GM12878 (cell line): ENCODE measurements around the gene SNCAIP. TPM values are rescaled to one million over a fixed set of nuclear protein-coding genes. Genes with fewer than 3 reads are reported as not detected.

Source experiments
- ATAC-seq: fragments of 200-7000 bp; cut with Tn5 transposase; 3 replicates; pipeline ENCODE4 v1.9.1; 2020; ENCODE audit warnings: mild to moderate bottlenecking, moderate library complexity
- Bru-seq: library from RNA; stranded (reverse); fragments of 400-500 nt; gene quantifications from one replicate; lab custom pipeline; 2021; lab: Mats Ljungman, UMichigan
- BruChase-seq, 2 experiments: library from RNA; stranded (reverse); fragments of 400-500 nt; gene quantifications; one replicate each; lab custom pipeline; 2021; lab: Mats Ljungman, UMichigan
- BruUV-seq: library from RNA; stranded (reverse); fragments of 400-500 nt; replicated peaks from 2 replicates; lab custom pipeline; 2021; lab: Mats Ljungman, UMichigan
- CTCF ChIA-PET: fragments of 300-600 bp; sonication (Branson Sonifier 250); formaldehyde crosslinking; extraction: SDS; loops from one replicate; lab custom pipeline; 2021; ENCODE audit warnings: inconsistent platforms; lab: Yijun Ruan, JAX
- POLR2A ChIA-PET: fragments of 350-600 bp; formaldehyde crosslinking; extraction: SDS; loops from one replicate; lab custom pipeline; 2021; ENCODE audit warnings: inconsistent platforms; lab: Charles Lee
- RAD21 ChIA-PET: fragments of 300-600 bp; sonication (Branson Sonifier 250); formaldehyde crosslinking; loops from one replicate; lab custom pipeline; 2023; ENCODE audit warnings: antibody characterized with exemption; ENCODE audit not compliant: unreplicated experiment; lab: Charles Lee
- SMC1A ChIA-PET: fragments of 300-600 bp; sonication (Branson Sonifier 250); formaldehyde crosslinking; loops from one replicate; lab custom pipeline; 2023; ENCODE audit not compliant: unreplicated experiment, uncharacterized antibody; lab: Charles Lee
- DNase-seq: peaks from one replicate; pipeline ENCODE4 v3.0.0-alpha.2; 2011; ENCODE audit warnings: low read depth, low spot score
- FAIRE-seq: peaks from 3 replicates; lab custom pipeline; 2011; peaks lifted over from hg19 to GRCh38; lab: Jason Lieb, UNC
- H2AFZ ChIP-seq: 2 replicates; pipeline ENCODE4 v1.6.0; 2011; ENCODE audit warnings: low read depth, low read length, control low read depth; ENCODE audit not compliant: control insufficient read depth
- H3K27ac ChIP-seq: 2 replicates; pipeline ENCODE4 v1.5.1; 2011; ENCODE audit warnings: control low read depth; ENCODE audit not compliant: control insufficient read depth, insufficient read depth
- H3K27me3 ChIP-seq, 2 experiments: replicated peaks in 1 of 2; 2 replicates each; pipeline versions ENCODE4 v1.6.0 to v1.6.1; 2011; ENCODE audit warnings: low read length in 1 of 2; ENCODE audit not compliant: control insufficient read depth in 2 of 2, insufficient read depth in 2 of 2
- H3K36me3 ChIP-seq, 2 experiments: 2 replicates each; pipeline ENCODE4 v1.5.1; 2011; ENCODE audit warnings: low read length in 1 of 2; ENCODE audit not compliant: control insufficient read depth in 2 of 2, insufficient read depth in 2 of 2
- H3K4me1 ChIP-seq: 2 replicates; pipeline ENCODE4 v1.6.1; 2011; ENCODE audit warnings: mild to moderate bottlenecking, low read length, moderate library complexity, mixed read lengths; ENCODE audit not compliant: control insufficient read depth, insufficient read depth
- H3K4me2 ChIP-seq: 2 replicates; pipeline ENCODE4 v1.6.0; 2011; ENCODE audit warnings: control low read depth; ENCODE audit not compliant: control insufficient read depth, insufficient read depth
- H3K4me3 ChIP-seq: fragments of 200-600 bp; sonication (generic); 2 replicates; pipeline ENCODE4 v1.5.1; 2016
- H3K79me2 ChIP-seq: 2 replicates; pipeline ENCODE4 v1.6.0; 2011; ENCODE audit warnings: low read length; ENCODE audit not compliant: control insufficient read depth, insufficient read depth
- H3K9ac ChIP-seq: 2 replicates; pipeline ENCODE4 v1.8.0; 2011; ENCODE audit warnings: low read length, control low read depth, mixed read lengths; ENCODE audit not compliant: control insufficient read depth, insufficient read depth
- H3K9me3 ChIP-seq: replicated peaks from 3 replicates; pipeline ENCODE4 v1.5.1; 2011; ENCODE audit warnings: mild to moderate bottlenecking, low read length; ENCODE audit not compliant: control insufficient read depth, insufficient read depth
- H4K20me1 ChIP-seq: 2 replicates; pipeline ENCODE4 v1.6.0; 2011; ENCODE audit not compliant: control insufficient read depth, insufficient read depth
- RB1 ChIP-seq: fragments of 450-650 bp; formaldehyde crosslinking; IDR thresholded peaks from 2 replicates; pipeline ENCODE4 v1.6.1; 2017; ENCODE audit warnings: mild to moderate bottlenecking, borderline replicate concordance
- SUZ12 ChIP-seq: fragments of 200-600 bp; sonication (generic); IDR thresholded peaks from one replicate; pipeline ENCODE4 v1.6.1; 2018; ENCODE audit warnings: antibody characterized with exemption, mild to moderate bottlenecking; ENCODE audit not compliant: unreplicated experiment
- WGBS: methylation state at CpG from one replicate; pipeline ENCODE4 v1.1.6; 2016; ENCODE audit warnings: low lambda C conversion rate; ENCODE audit not compliant: insufficient replicate concordance, insufficient coverage; ENCODE audit errors: missing lambda C conversion rate; 5-methylcytosine and 5-hydroxymethylcytosine counted together
- in situ Hi-C: fragments of 300-500 bp; cut with MboI; formaldehyde crosslinking; loops from 9 replicates; pipeline ENCODE4 v1.14.3; 2018; ENCODE audit warnings: mixed read lengths
- intact Hi-C: fragments of 100-400 bp; cut with micrococcal nuclease; formaldehyde crosslinking; loops from one replicate; pipeline ENCODE4 v1.14.2; 2022; ENCODE audit not compliant: unreplicated experiment
- long read RNA-seq, 2 experiments: library from polyadenylated mRNA; unstranded; transcript quantifications; one replicate each; pipeline ENCODE4 v2.0.0, GENCODE V29; 2019 to 2020
- polyA minus RNA-seq, 3 experiments: library from RNA; depleted of rRNA, polyadenylated mRNA; stranded (reverse); fragments of >200 nt; gene quantifications; 2 replicates each; pipeline ENCODE4 v1.2.3, GENCODE V29; 2011
- polyA plus RNA-seq, 11 experiments: library from polyadenylated mRNA; depleted of rRNA in 4 of 11; unstranded in 6 of 11; stranded (reverse) in 5 of 11; fragments of >200 nt; fragmentation: Nextera tagmentation in 4 of 11; fragmentation: Illumina TruSeq in 1 of 11; extraction: Ambion mirVana in 4 of 11; extraction: Trizol in 1 of 11; gene quantifications; 1 replicate in 1 of 11; 2 replicates in 10 of 11; pipeline versions ENCODE4 v1.2.1 to v1.2.3, GENCODE V29; 2011 to 2016; ENCODE audit warnings: inconsistent platforms in 2 of 11, missing spikeins in 2 of 11, low read depth in 1 of 11
- total RNA-seq, 4 experiments: library from RNA; depleted of rRNA in 3 of 4; stranded (reverse); fragments of >200 nt in 3 of 4; fragmentation: Illumina TruSeq in 1 of 4; extraction: Trizol in 1 of 4; gene quantifications; 2 replicates each; pipeline versions ENCODE4 v1.2.1 to v1.2.3, GENCODE V29; 2013 to 2021

The SNCAIP gene
- 2.2 and 2.6 TPM in 2 replicates for total RNA-seq (2013; cell fraction: nucleolus; rRNA removed)
- 0.05 and 0.62 TPM in 2 replicates for total RNA-seq (2014; rRNA removed)
- 0.09 and 0.22 TPM in 2 replicates for total RNA-seq (2014; rRNA removed; fragmentation: Illumina TruSeq; extraction: Trizol)
- total RNA-seq (2021): 0.27 and 0.31 TPM in 2 replicates
- polyA plus RNA-seq (2011; ENCODE audit: low read depth): 0.52 TPM
- polyA plus RNA-seq (2011; rRNA removed): 0.12 and 0.16 TPM in 2 replicates
- polyA plus RNA-seq (2011; cell fraction: cytosol; rRNA removed): 0.07 and 0.12 TPM in 2 replicates
- 0.45 and 0.48 TPM in 2 replicates for polyA plus RNA-seq (2011; cell fraction: nucleus; rRNA removed)
- 0.58 and 0.62 TPM in 2 replicates for polyA plus RNA-seq (2012)
- 0.06 and 0.16 TPM in 2 replicates for polyA plus RNA-seq (2014; fragmentation: Illumina TruSeq; extraction: Trizol)
- under 1 TPM in 1 of 2 experiments, not detected in 1; 0.03 TPM for polyA plus RNA-seq (2014; fragmentation: Nextera tagmentation; extraction: Ambion mirVana)
- 0.14 and 0.27 TPM in 2 replicates for polyA plus RNA-seq (2014; rRNA removed)
- under 1 TPM; 0.15 to 0.25 TPM for polyA plus RNA-seq (2016; fragmentation: Nextera tagmentation; extraction: Ambion mirVana)
- 0.15 TPM in 1 of 2 replicates, not detected in the other for polyA minus RNA-seq (2011; rRNA and poly(A)+ RNA removed)
- polyA minus RNA-seq (2011; cell fraction: cytosol; rRNA and poly(A)+ RNA removed): not detected in 2 replicates
- 0.19 and 0.36 TPM in 2 replicates for polyA minus RNA-seq (2011; cell fraction: nucleus; rRNA and poly(A)+ RNA removed)
- Bru-seq, nascent RNA: percentile 33 among the genes with signal in this experiment
- percentile 25 among the genes with signal in this experiment for BruChase-seq, experiment 1, labeled RNA remaining after a 6-hour chase
- percentile 21 among the genes with signal in this experiment for BruChase-seq, experiment 2, labeled RNA remaining after a 2-hour chase
- long read RNA-seq, experiment 1: 0 reads
- long read RNA-seq, experiment 2, partial matches to known transcripts: 0 of 1 reads
- long read RNA-seq, experiment 2, other reads (novel, unspliced or antisense): 1 of 1 reads

- Histone ChIP-seq H3K4me3 (no peak within 1 kb of the TSS; the same call in 1 of the 2 replicates), H3K27ac (no peak within 1 kb of the TSS), H4K20me1 (no peaks in the 10 kb centered on the region), H3K4me2 (peak within 1 kb of the TSS; percentile 30), H3K36me3 (no peaks in the 10 kb centered on the region), H3K27me3 (peaks cover 2 to 12% of the 10 kb centered on the region in 2 experiments), H2AFZ (0 out of 2 replicates have a peak within 1 kb of the TSS, but pooled peaks have one; percentile 18), H3K9ac (no peak within 1 kb of the TSS), H3K4me1 (no peaks in the 10 kb centered on the region), H3K79me2 (no peaks in the 10 kb centered on the region), H3K9me3 (no peaks in the 10 kb centered on the region)
- intact Hi-C loops: no loop called here
- no TSS peak for BruUV-seq
- no peak for FAIRE-seq
- no peak for TF ChIP-seq RB1
- peak; percentile 61 for TF ChIP-seq SUZ12
- peak; percentile 56 for ATAC-seq
- RAD21 ChIA-PET: no interaction called here
- in situ Hi-C loops: no loop called here
- POLR2A ChIA-PET: interaction anchor here (0.7 kb wide), 1 partner anchor 15 kb away, joined by 3 read pairs; no protein-coding TSS in a partner anchor
- WGBS: 3% methylated on average over 48 of the region's 78 CpGs
- SMC1A ChIA-PET: no interaction called here
- no peak for DNase-seq
- CTCF ChIA-PET: interaction anchor here (0.9 kb wide), 1 partner anchor 33 kb away, joined by 3 read pairs; no protein-coding TSS in a partner anchor
These were observed at the start of gene SNCAIP for GRCh38 chr5:122311961-122312590. Gene SNCAIP, plus strand, starts transcription at chr5:122312237. Its CDS starts 78,898 bp downstream, at chr5:122391135.
